Fibroblast of skin of right quadriceps (primary cell): ENCODE data around the gene CMTM8.

Experiments used
- DNase-seq: peaks from one replicate; pipeline ENCODE4 v3.0.0-alpha.2; 2013

CMTM8 gene

GRCh38 chr3:32310336-32310735 lies 71.9 kb downstream of the CMTM8 start:
- DNase-seq = no peak

- DNase-seq = no peak
Observed at GRCh38 chr3:32310918-32311839, 72.7 kb downstream of the CMTM8 start.

DNA sequence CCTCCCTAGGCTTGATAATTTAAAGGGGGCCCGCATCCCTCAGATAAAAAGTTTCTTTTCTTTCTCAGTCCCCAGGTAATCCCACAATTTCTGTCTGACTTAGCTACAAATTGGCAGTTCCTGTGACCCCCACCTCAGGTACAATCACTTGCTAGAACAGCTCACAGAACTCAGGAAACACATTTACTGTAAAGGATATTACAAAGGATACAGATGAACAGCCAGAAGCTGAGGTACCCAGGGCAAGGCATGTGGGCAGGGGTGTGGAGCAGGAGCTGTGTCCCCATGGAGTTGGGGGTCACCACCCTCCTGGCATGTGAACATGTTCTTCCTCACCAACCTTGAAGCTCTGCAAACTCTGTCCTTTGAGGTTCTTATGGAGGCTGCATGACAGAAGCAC lies 73.8 kb downstream of the CMTM8 start:
- no peak for DNase-seq

- no peak for DNase-seq
Observed at GRCh38 chr3:32313169-32313568, 74.7 kb downstream of the CMTM8 start.

- DNase-seq = peak; percentile 15
Observed at GRCh38 chr3:32313723-32314473, 75.4 kb downstream of the CMTM8 start.

GRCh38 chr3:32315441-32315840 lies 77.0 kb downstream of the CMTM8 start:
- DNase-seq = no peak

GRCh38 chr3:32316319-32316718 lies 77.8 kb downstream of the CMTM8 start:
- no peak for DNase-seq

DNA sequence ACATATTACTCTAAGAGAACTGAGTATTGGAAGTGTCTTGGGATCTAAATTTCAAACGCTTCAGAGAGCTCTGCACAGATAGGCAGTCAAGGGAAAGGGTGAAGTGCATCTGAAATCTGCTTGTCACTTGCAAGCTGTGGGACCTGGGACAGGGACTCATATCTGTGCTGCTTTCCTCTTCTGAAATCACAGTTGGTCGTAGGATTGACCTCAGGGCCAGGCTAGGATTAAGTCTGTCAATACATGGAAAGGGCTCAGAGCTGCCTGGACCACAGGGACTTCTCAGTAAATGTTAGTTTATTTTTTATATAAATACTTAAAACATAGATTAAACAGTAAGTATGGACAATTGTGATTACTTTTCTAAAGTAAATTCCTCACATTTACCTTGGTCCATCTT lies 78.5 kb downstream of the CMTM8 start:
- no peak for DNase-seq

- DNase-seq = no peak
Observed at GRCh38 chr3:32319607-32320006, 81.1 kb downstream of the CMTM8 start.

DNA sequence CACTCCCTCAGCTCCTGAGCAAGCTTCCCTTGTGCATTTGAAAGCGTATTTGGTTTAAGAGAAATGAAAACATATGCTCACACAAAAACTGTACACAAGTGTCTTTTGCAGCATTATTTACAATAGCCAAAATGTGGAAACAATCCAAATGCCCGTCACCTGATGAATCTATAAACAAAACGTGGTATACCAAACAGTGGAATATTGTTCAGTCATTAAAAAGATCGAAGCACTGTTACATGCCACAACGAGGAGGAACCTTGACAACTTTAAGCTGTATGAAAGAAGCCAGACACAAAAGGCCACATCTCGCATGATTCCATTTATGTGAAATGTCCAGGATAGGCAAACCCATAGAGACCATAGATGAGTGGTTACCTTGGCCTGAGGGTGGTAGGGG lies 81.6 kb downstream of the CMTM8 start:
- no peak for DNase-seq

GRCh38 chr3:32321095-32321790 lies 82.8 kb downstream of the CMTM8 start:
- no peak for DNase-seq

DNA sequence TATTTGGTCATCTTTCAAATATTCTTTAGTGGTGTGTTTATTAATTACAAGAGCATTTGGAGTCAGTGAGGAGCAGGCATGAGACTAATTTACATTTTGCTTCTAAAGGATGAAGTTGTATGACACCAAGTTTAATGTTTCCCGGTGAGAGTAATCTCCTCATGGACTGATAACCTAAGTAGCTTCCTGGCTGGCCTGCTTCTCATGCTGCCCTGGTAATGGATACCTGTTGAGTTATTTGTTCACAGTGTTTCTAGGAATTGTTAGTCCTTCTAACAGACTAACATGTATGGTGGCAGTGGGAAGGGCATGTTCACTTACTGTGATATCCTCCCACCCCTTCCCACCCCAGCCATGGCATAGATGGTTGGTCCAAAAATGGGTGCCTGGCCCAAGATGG lies 83.8 kb downstream of the CMTM8 start:
- no peak for DNase-seq

- DNase-seq = no peak
Observed at GRCh38 chr3:32323604-32324003, 85.1 kb downstream of the CMTM8 start.

DNA sequence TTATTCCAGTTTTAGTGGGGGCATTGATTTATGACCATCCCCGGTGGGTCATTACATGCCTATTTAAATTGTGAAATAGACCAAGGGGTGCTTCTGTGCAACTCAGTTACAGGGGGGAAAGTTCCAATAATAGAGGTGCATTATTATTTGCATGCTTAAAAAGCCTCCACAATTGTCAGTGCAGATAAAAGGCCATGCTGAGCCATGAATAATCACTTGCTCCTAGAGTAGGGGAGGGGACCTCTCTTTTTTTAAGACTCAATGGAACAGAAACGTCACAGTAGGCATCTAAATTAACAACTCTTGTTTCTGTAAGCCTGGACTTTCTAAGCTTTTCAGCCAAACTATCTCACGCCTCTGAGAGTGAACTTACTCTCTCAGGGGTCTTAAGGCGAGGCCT lies 86.7 kb downstream of the CMTM8 start:
- DNase-seq = no peak

- DNase-seq = peak; percentile 7
Observed at GRCh38 chr3:32325927-32326326, 87.4 kb downstream of the CMTM8 start.

DNA sequence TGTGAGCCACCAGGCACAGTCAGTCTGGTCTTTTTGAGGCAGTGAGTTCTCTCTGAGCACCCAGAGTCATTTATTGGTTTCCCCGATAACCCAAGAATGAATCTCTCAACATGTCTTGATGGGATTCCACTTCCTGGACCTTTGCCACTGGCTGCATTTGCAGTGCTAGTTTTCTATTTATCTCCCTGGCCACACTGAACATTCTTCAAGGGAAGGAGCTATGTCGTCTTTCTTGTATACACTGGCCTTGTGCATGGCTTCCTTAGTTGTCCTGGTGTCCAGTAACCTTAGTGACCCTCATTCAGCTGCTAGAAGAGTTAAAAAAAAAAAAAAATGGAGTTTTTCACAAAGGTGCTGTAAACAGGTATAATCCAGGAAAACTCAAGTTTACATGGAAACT lies 88.3 kb downstream of the CMTM8 start:
- DNase-seq = no peak

DNA sequence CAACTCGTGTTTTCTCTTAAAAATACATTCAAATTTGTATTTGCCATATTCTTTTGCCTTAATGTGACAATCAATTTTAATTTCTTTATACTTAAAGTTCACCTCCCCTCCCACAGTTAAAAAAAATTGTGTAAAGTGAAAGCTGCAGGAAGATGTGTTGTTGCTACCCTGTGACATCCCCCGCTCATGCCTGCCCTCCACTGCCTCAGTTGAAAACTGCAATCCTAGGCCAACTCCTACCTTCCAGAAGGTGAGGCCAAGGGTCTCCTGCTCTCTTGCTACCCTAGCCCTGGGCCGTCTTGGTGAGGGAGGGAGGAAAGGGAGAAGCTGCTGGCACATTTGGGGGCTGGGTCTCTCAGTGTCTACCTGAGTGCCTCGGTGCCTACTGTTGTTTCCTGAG lies 96.2 kb downstream of the CMTM8 start:
- no peak for DNase-seq

DNA sequence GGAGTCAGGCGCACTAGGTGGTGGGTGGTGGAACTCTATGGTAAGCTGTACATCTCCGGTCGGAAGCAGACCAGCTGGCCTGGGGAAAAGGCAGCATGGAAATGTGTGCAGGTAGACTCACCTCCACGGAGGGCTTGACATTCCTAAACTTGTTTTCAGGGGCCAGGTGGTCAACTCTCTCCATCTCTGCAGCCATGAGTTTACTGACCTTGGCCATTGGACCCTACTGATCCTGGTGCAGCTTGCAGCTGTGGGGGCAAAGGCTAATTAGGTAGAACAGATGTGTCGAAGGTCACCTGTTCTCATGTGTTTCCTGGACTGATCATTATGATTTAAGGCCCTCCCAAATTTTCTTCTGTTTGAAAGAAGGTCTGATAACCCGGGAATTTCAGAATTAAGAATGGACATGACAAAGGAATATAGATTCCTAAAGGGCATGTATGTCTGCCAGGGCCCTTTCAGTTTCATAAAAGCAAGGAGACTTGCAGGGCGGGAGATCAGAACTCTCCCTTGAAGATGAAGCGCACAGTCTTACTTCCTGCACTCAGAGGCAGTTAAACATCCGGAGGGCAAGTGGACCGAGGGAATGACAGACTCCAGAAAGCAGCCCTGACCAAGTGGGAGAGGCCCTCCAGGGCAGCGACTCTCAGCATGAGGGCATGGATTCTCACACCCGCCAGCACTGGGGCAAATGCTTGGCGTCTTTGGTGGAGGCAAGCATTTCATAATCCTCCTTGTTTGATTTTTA lies 97.1 kb downstream of the CMTM8 start:
- DNase-seq = no peak

DNA sequence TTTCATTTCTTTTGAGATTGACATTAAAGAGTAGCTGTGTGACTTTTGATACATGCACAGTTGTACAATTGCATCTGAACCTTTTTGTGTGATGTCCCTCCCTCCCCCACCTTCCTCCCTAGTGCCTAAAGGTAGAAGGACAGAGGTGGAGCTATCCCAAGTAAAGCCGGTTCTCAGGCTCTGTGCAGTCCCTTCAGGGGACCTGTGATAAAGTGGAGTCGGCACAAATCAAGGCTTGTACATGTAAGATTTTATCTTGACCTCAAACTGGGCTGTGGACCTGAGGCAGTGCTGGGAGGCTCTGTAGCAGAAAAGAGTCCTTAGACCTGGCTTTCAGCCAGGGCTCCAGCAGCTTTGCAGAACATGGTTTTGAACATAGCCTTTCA lies 97.6 kb downstream of the CMTM8 start:
- no peak for DNase-seq

GRCh38 chr3:32337505-32337904 lies 99.0 kb downstream of the CMTM8 start:
- no peak for DNase-seq

DNA sequence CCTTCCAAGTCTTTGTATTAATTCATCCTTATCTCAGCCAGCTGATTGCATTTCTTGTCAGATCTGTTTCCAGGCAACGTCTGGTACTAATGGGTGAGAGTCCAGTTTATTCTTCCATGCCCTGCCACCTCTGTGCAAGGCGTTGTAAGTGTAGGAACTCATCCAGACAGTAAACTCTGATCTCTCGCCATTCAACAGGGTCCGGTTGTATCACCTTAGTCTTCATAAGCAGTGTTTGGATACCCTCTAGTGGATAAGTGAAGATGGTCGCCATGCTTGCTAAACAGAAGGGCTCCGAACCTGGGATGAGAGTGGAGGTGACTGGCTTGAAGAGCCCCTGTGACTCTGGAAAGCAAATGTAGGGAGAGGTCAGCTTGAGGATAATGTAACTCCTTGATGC lies 101.6 kb downstream of the CMTM8 start:
- peak; percentile 29 for DNase-seq

DNA sequence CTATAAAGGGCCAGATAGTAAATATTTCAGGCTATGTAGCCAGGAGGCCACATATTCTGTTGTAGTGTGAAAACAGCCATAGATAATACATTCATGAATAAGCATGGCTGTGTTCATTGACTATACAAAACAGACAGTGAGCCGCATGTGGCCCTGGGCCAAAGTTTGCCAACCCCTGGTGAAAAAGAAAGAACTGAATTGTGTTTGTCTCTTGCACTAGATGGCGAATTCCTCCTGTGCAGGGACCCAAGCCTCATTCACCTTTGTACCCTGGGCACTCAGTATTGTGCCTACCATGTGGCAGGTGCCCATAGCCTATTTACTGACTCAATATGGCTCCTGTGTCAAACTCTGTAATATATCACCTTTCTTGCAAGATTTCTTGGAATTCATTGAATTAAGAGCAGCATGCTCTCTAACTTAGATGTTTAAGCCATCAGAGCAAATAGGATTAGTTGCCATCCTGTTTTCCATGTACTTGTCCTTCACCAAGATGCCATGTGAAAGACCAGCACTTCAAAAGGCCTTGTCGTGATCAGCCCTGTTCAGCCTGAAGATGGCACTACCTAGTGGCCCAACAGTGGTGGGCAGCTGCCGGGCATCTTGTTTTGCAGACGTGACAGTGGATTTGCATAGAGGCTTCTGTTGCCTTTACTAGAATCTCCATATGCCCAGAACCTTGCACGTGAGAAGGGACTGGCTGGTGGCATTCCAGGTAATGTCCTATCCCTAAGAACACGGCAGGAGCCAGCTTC lies 102.3 kb downstream of the CMTM8 start:
- DNase-seq = no peak
